ENCODE measurements around the gene IL20.

Gene IL20

GRCh38 chr1:206918076-206918475 is 52.7 kb downstream of the IL20 start:
- H3K27ac ChIP-seq = no peak overlapping the region
- DNase-seq (ENCODE audit: low spot score) = no peak
- ChIA-PET POLR2A (ENCODE audit: low non-redundant PET) (no interaction called here), CTCF (interaction anchor here (0.6 to 0.7 kb wide), 2 partner anchors 13 to 373 kb away, joined by 4 to 5 read pairs; no protein-coding TSS in a partner anchor)
- TF ChIP-seq CTCF (conservative IDR thresholded peaks at IDR 0.05; ENCODE audit: low read depth) = no peak

All from RWPE1 (cell line).